Epidermal melanocyte (primary cell): ENCODE measurements around the gene SCARF2.
"Not testable (repeated sequence)": the region's sequence is repeated elsewhere in the genome, so short reads cannot be mapped to it uniquely, and the experiment has no call there.

ENCODE experiments used
- DNase-seq: peaks from one replicate; pipeline ENCODE4 v3.0.0; 2011; ENCODE audit warnings: low spot score; ENCODE audit not compliant: insufficient read length

The SCARF2 gene

GRCh38 chr22:20427945-20428417 lies 9.6 kb downstream of the SCARF2 start:
- DNase-seq, result no peak

GRCh38 chr22:20427104-20427944 lies 10.3 kb downstream of the SCARF2 start:
- DNase-seq, result peak; percentile 15

GRCh38 chr22:20426259-20426615 lies 11.4 kb downstream of the SCARF2 start:
- DNase-seq, result peak; percentile 14

GRCh38 chr22:20425566-20426258 lies 11.9 kb downstream of the SCARF2 start:
- peak; percentile 12 for DNase-seq

GRCh38 chr22:20424932-20425565 lies 12.6 kb downstream of the SCARF2 start:
- DNase-seq, result peak; percentile 47

GRCh38 chr22:20424568-20424931 lies 13.1 kb downstream of the SCARF2 start:
- no peak for DNase-seq

GRCh38 chr22:20423906-20424551 lies 13.6 kb downstream of the SCARF2 start:
- DNase-seq, result peak; percentile 99

GRCh38 chr22:20423008-20423905 lies 14.4 kb downstream of the SCARF2 start:
- DNase-seq, result peak; percentile 98

- DNase-seq, result peak; percentile 90
Measured at GRCh38 chr22:20422271-20423007, 15.2 kb downstream of the SCARF2 start.

GRCh38 chr22:20421507-20421874 lies 16.1 kb downstream of the SCARF2 start:
- no peak for DNase-seq

GRCh38 chr22:20420157-20420842 lies 17.3 kb downstream of the SCARF2 start:
- DNase-seq, result peak; percentile 9

GRCh38 chr22:20419664-20419951 lies 18.0 kb downstream of the SCARF2 start:
- no peak for DNase-seq

- peak; percentile 78 for DNase-seq
Measured at GRCh38 chr22:20418211-20418788, 19.3 kb downstream of the SCARF2 start.

- not testable (repeated sequence) for DNase-seq
Measured at GRCh38 chr22:20415699-20416098, 21.9 kb downstream of the SCARF2 start.

GRCh38 chr22:20415241-20415640 lies 22.4 kb downstream of the SCARF2 start:
- not testable (repeated sequence) for DNase-seq

- DNase-seq, result no peak
Measured at GRCh38 chr22:20414450-20414849, 23.2 kb downstream of the SCARF2 start.

- DNase-seq, result no peak
Measured at GRCh38 chr22:20414059-20414440, 23.6 kb downstream of the SCARF2 start.

GRCh38 chr22:20413217-20414058 lies 24.2 kb downstream of the SCARF2 start:
- peak; percentile 4 for DNase-seq
